ENCODE measurements around the gene AURKAIP1. TPM values are rescaled to one million over a fixed set of nuclear protein-coding genes. Genes with fewer than 3 reads are reported as not detected.

Gene AURKAIP1
- total and polyA plus RNA-seq, 2 of the 13 experiments (the other 11 are each of a cell fraction or from before 2014, with no cell fraction given), result 69.5 to 175 TPM

- TF ChIP-seq ZNF407 (CRISPR knock-in tag; IDR thresholded peaks at IDR 0.05; ENCODE audit: not compliant biosample characterization) (peak; percentile 84), KDM5A (IDR thresholded peaks at IDR 0.05; ENCODE audit: borderline replicate concordance, low read length) (peak; percentile 97), FOXM1 (CRISPR knock-in tag; IDR thresholded peaks at IDR 0.05) (no peak), ZUFSP (CRISPR knock-in tag; IDR thresholded peaks at IDR 0.05; ENCODE audit: borderline replicate concordance) (no peak), XRCC5 (optimal IDR thresholded peaks at IDR 0.05; ENCODE audit: low read length) (peak; percentile 99), ATF6 (CRISPR knock-in tag; conservative IDR thresholded peaks at IDR 0.05) (peak; percentile 84; the same call in 1 of the 2 replicates), PHB2 (IDR thresholded peaks at IDR 0.05; ENCODE audit: partially characterized antibody) (no peak), HDAC6 (IDR thresholded peaks at IDR 0.05; ENCODE audit: low read depth, low read length) (no peak), SMARCC2 (IDR thresholded peaks at IDR 0.05) (no peak), HHEX (CRISPR knock-in tag; IDR thresholded peaks at IDR 0.05) (no peak), FOXK2 (IDR thresholded peaks at IDR 0.05) (peak; percentile 30; the same call in 1 of the 2 replicates), PLRG1 (conservative IDR thresholded peaks at IDR 0.05) (no peak), ZNF841 (CRISPR knock-in tag; IDR thresholded peaks at IDR 0.05; ENCODE audit: borderline replicate concordance) (no peak), ZNF432 (CRISPR knock-in tag; IDR thresholded peaks at IDR 0.05; ENCODE audit: borderline replicate concordance) (no peak), ZNF691 (CRISPR knock-in tag; IDR thresholded peaks at IDR 0.05; ENCODE audit: borderline replicate concordance, low read depth) (peak; percentile 97; the same call in 1 of the 2 replicates), CCDC6 (CRISPR knock-in tag; IDR thresholded peaks at IDR 0.05) (peak; percentile 98), MEIS2 (CRISPR knock-in tag; IDR thresholded peaks at IDR 0.05) (no peak; the same call in 1 of the 2 replicates)
These were observed at the start of gene AURKAIP1 (continued) for GRCh38 chr1:1374929-1375662.
